Adrenal gland (tissue), 5 donors: ENCODE data around the gene INHBA.

Experiments used
- POLR2A ChIP-seq, 2 donors: fragments of 450-650 bp; IDR thresholded peaks; one replicate each; pipeline ENCODE4 v1.6.1; 2017; ENCODE audit warnings: antibody characterized with exemption in 2 of 2, mild to moderate bottlenecking in 2 of 2, moderate library complexity in 1 of 2
- TF ChIP-seq, protein P1 (sequence below), 6 experiments: fragments of 450-650 bp in 4 of 6; fragments of 200-600 bp in 2 of 6; sonication (generic) in 1 of 6; IDR thresholded peaks; 1 replicate in 5 of 6; 2 replicates in 1 of 6; pipeline versions ENCODE4 v1.5.1 to v1.8.0; 2016 to 2021; ENCODE audit warnings: antibody characterized with exemption in 6 of 6, mild to moderate bottlenecking in 2 of 6, moderate library complexity in 1 of 6
- donor health status: DM: no; HTN: no; CAD: no.

DNA sequence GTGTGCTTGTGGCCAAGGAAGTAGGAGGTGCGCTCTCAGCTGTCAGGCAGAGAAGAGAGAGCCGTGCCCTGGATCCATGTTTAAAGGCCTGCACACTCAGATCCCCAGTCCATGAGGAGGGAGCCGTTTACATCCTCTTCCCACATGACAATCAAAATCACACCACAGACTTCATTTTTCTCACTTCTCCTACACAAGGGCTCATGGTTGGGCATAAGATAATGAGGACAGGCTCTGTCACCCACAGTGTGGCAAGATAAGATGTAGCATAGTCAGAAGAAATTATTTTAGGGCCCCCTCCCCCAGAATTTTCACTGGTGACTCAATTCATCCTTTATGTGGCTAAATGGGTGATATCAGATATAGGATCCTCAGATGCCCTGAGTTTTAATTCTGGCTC lies 35.9 kb upstream of the INHBA start:
- TF ChIP-seq, protein P1, sequence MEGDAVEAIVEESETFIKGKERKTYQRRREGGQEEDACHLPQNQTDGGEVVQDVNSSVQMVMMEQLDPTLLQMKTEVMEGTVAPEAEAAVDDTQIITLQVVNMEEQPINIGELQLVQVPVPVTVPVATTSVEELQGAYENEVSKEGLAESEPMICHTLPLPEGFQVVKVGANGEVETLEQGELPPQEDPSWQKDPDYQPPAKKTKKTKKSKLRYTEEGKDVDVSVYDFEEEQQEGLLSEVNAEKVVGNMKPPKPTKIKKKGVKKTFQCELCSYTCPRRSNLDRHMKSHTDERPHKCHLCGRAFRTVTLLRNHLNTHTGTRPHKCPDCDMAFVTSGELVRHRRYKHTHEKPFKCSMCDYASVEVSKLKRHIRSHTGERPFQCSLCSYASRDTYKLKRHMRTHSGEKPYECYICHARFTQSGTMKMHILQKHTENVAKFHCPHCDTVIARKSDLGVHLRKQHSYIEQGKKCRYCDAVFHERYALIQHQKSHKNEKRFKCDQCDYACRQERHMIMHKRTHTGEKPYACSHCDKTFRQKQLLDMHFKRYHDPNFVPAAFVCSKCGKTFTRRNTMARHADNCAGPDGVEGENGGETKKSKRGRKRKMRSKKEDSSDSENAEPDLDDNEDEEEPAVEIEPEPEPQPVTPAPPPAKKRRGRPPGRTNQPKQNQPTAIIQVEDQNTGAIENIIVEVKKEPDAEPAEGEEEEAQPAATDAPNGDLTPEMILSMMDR (IDR thresholded peaks at IDR 0.05) = no peak
- no peak for TF ChIP-seq POLR2A (IDR thresholded peaks at IDR 0.05)
